H1 (cell line): Measurements from ENCODE around the gene CORO2B. TPM values are rescaled to one million over a fixed set of nuclear protein-coding genes. Genes with fewer than 3 reads are reported as not detected.

Source experiments
- CTCF ChIA-PET: fragments of 300-600 bp; sonication (Branson Sonifier 250); formaldehyde crosslinking; loops from one replicate; lab custom pipeline; 2021; ENCODE audit not compliant: partially characterized antibody; lab: Charles Lee
- POLR2A ChIA-PET: fragments of 300-600 bp; sonication (Branson Sonifier 250); formaldehyde crosslinking; loops from one replicate; lab custom pipeline; 2021; ENCODE audit warnings: inconsistent platforms; ENCODE audit not compliant: partially characterized antibody; lab: Charles Lee
- DNase-seq, 2 experiments: peaks; one replicate each; pipeline versions ENCODE4 v3.0.0 to v3.0.0-alpha.2; 2010 to 2022; ENCODE audit warnings: low spot score in 2 of 2, low read depth in 1 of 2, mixed read lengths in 1 of 2
- FAIRE-seq: peaks from 2 replicates; lab custom pipeline; 2011; peaks lifted over from hg19 to GRCh38; lab: Jason Lieb, UNC
- H2AFZ ChIP-seq: 2 replicates; pipeline ENCODE4 v1.8.1; 2012; ENCODE audit warnings: low read length, inconsistent platforms
- H2AK5ac ChIP-seq: 2 replicates; pipeline ENCODE4 v1.6.1; 2013; ENCODE audit warnings: low read depth, low read length
- H2BK120ac ChIP-seq: replicated peaks from 2 replicates; pipeline ENCODE3; 2013; ENCODE audit warnings: low read depth, low read length, inconsistent platforms
- H2BK12ac ChIP-seq: 2 replicates; pipeline ENCODE4 v1.6.1; 2013; ENCODE audit warnings: low read depth, low read length
- H2BK15ac ChIP-seq: 2 replicates; pipeline ENCODE4 v1.6.1; 2013; ENCODE audit warnings: low read length
- H2BK20ac ChIP-seq: 2 replicates; pipeline ENCODE4 v1.6.1; 2013; ENCODE audit warnings: low read length
- H2BK5ac ChIP-seq: 2 replicates; pipeline ENCODE4 v1.6.1; 2013; ENCODE audit warnings: low read depth, low read length
- H3K14ac ChIP-seq: 2 replicates; pipeline ENCODE4 v1.6.1; 2013; ENCODE audit warnings: inconsistent platforms; ENCODE audit not compliant: insufficient read length
- H3K18ac ChIP-seq: 2 replicates; pipeline ENCODE4 v1.6.1; 2013; ENCODE audit warnings: low read length; ENCODE audit errors: extremely low read depth
- H3K23ac ChIP-seq: 2 replicates; pipeline ENCODE4 v1.6.1; 2013; ENCODE audit warnings: inconsistent platforms; ENCODE audit not compliant: insufficient read length
- H3K23me2 ChIP-seq: 2 replicates; pipeline ENCODE4 v1.6.1; 2013; ENCODE audit warnings: low read depth, low read length
- H3K27ac ChIP-seq: 2 replicates; pipeline ENCODE4 v1.6.1; 2011; ENCODE audit warnings: low read depth, low read length, inconsistent platforms
- H3K27me3 ChIP-seq, 4 experiments: replicated peaks in 1 of 4; 1 replicate in 1 of 4; 2 replicates in 3 of 4; pipeline versions ENCODE4 v1.6.1 to v1.8.1; 2011 to 2013; ENCODE audit warnings: low read length in 3 of 4, mild to moderate bottlenecking in 3 of 4, inconsistent platforms in 2 of 4, mixed read lengths in 2 of 4, moderate library complexity in 1 of 4; ENCODE audit not compliant: control insufficient read depth in 3 of 4, insufficient read depth in 3 of 4; ENCODE audit errors: extremely low read depth in 1 of 4
- H3K36me3 ChIP-seq, 4 experiments: 2 replicates each; pipeline versions ENCODE4 v1.6.1 to v1.8.1; 2011 to 2013; ENCODE audit warnings: mild to moderate bottlenecking in 4 of 4, low read length in 3 of 4, moderate library complexity in 2 of 4, control low read depth in 1 of 4, inconsistent platforms in 1 of 4; ENCODE audit not compliant: insufficient read depth in 4 of 4, control insufficient read depth in 2 of 4
- H3K4ac ChIP-seq: replicated peaks from 2 replicates; pipeline ENCODE3; 2013; ENCODE audit warnings: low read length, low read depth, mixed read lengths, inconsistent platforms; ENCODE audit not compliant: insufficient read length
- H3K4me1 ChIP-seq, 4 experiments: replicated peaks in 1 of 4; 1 replicate in 1 of 4; 2 replicates in 3 of 4; pipeline versions ENCODE4 v1.6.1 to v1.8.1; 2011 to 2013; ENCODE audit warnings: low read length in 3 of 4, inconsistent platforms in 2 of 4, mixed read lengths in 1 of 4; ENCODE audit not compliant: insufficient read depth in 4 of 4, control insufficient read depth in 3 of 4
- H3K4me2 ChIP-seq, 2 experiments: 2 replicates each; pipeline versions ENCODE4 v1.6.1 to v1.8.1; 2011 to 2013; ENCODE audit warnings: low read depth in 2 of 2, low read length in 2 of 2, control low read depth in 1 of 2, inconsistent platforms in 1 of 2, mild to moderate bottlenecking in 1 of 2; ENCODE audit not compliant: insufficient read depth in 1 of 2
- H3K4me3 ChIP-seq, 4 experiments: fragments of 200-600, 300-600 bp in 1 of 4; sonication (generic), shearing (Covaris generic), sonication (Bioruptor Twin) in 1 of 4; 2 replicates each; pipeline versions ENCODE4 v1.5.1 to v1.8.1; 2011 to 2016; ENCODE audit warnings: low read length in 4 of 4, low read depth in 3 of 4, control low read depth in 2 of 4, inconsistent platforms in 2 of 4, mild to moderate bottlenecking in 2 of 4, mixed read lengths in 1 of 4, moderate library complexity in 1 of 4; ENCODE audit not compliant: insufficient read depth in 2 of 4; ENCODE audit errors: extremely low read depth in 1 of 4
- H3K56ac ChIP-seq: replicated peaks from 2 replicates; pipeline ENCODE3; 2013; ENCODE audit warnings: low read depth, mild to moderate bottlenecking, mixed read lengths, low read length, inconsistent platforms; ENCODE audit not compliant: insufficient read length
- H3K79me1 ChIP-seq: 2 replicates; pipeline ENCODE4 v1.6.1; 2013; ENCODE audit warnings: low read depth, low read length, control low read depth
- H3K79me2 ChIP-seq, 2 experiments: 2 replicates each; pipeline versions ENCODE4 v1.6.1 to v1.8.1; 2012 to 2013; ENCODE audit warnings: low read length in 2 of 2, mild to moderate bottlenecking in 2 of 2, inconsistent platforms in 1 of 2; ENCODE audit not compliant: insufficient read depth in 2 of 2, control insufficient read depth in 1 of 2
- H3K9ac ChIP-seq, 4 experiments: replicated peaks in 1 of 4; 1 replicate in 1 of 4; 2 replicates in 3 of 4; pipeline versions ENCODE4 v1.6.1 to v1.8.1; 2011 to 2013; ENCODE audit warnings: low read depth in 3 of 4, low read length in 3 of 4, control low read depth in 2 of 4, mild to moderate bottlenecking in 2 of 4, moderate library complexity in 2 of 4, inconsistent platforms in 1 of 4; ENCODE audit errors: extremely low read depth in 1 of 4
- H3K9me3 ChIP-seq, 2 experiments: 2 replicates each; pipeline versions ENCODE4 v1.6.1 to v1.8.1; 2012 to 2013; ENCODE audit warnings: mild to moderate bottlenecking in 2 of 2, moderate library complexity in 2 of 2, control low read depth in 1 of 2, inconsistent platforms in 1 of 2, low read depth in 1 of 2, low read length in 1 of 2, mixed read lengths in 1 of 2; ENCODE audit not compliant: insufficient read depth in 2 of 2
- H4K20me1 ChIP-seq, 2 experiments: replicated peaks in 1 of 2; 2 replicates each; pipeline versions ENCODE3 to v1.8.1; 2011 to 2013; ENCODE audit warnings: inconsistent platforms in 2 of 2, low read length in 2 of 2, mild to moderate bottlenecking in 1 of 2; ENCODE audit not compliant: insufficient read depth in 2 of 2, control insufficient read depth in 1 of 2
- H4K5ac ChIP-seq: 2 replicates; pipeline ENCODE4 v1.6.1; 2013; ENCODE audit warnings: low read length, low read depth, mixed read lengths, inconsistent platforms; ENCODE audit not compliant: insufficient read length
- H4K8ac ChIP-seq: 2 replicates; pipeline ENCODE4 v1.8.0; 2013; ENCODE audit warnings: mild to moderate bottlenecking, moderate library complexity, low read length, inconsistent platforms; ENCODE audit not compliant: insufficient read depth; ENCODE audit errors: extremely low read depth
- H4K91ac ChIP-seq: replicated peaks from 2 replicates; pipeline ENCODE3; 2013; ENCODE audit warnings: low read length, mixed read lengths, inconsistent platforms; ENCODE audit not compliant: insufficient read length
- BACH1 ChIP-seq: IDR thresholded peaks from 2 replicates; pipeline ENCODE4 v1.6.1; 2012; ENCODE audit warnings: low read length, improper control_type of control experiment
- CBX5 ChIP-seq: fragments of 300-800, 300-1000 bp; sonication (generic); IDR thresholded peaks from 2 replicates; pipeline ENCODE4 v1.7.1; 2016; ENCODE audit warnings: antibody characterized with exemption, low read length, low read depth
- HDAC6 ChIP-seq: IDR thresholded peaks from one replicate; pipeline ENCODE4 v1.7.1; 2012; ENCODE audit warnings: low read depth, mild to moderate bottlenecking, inconsistent platforms, low read length, moderate library complexity
- JUN ChIP-seq: IDR thresholded peaks from 2 replicates; pipeline ENCODE4 v1.6.1; 2011; ENCODE audit warnings: low read depth, mild to moderate bottlenecking, improper control_type of control experiment, low read length
- KDM1A ChIP-seq: fragments of 200-600, 300-600 bp; sonication (generic); IDR thresholded peaks from 2 replicates; pipeline ENCODE4 v1.7.1; 2016; ENCODE audit warnings: mild to moderate bottlenecking, low read length, borderline replicate concordance
- NRF1 ChIP-seq: IDR thresholded peaks from 2 replicates; pipeline ENCODE4 v1.6.1; 2011; ENCODE audit warnings: mild to moderate bottlenecking, low read depth, low read length, improper control_type of control experiment
- RNF2 ChIP-seq: fragments of 200-900, 300-1000 bp; sonication (generic); IDR thresholded peaks from 2 replicates; pipeline ENCODE4 v1.7.1; 2016; ENCODE audit warnings: borderline replicate concordance, low read depth, mild to moderate bottlenecking, antibody characterized with exemption, low read length; ENCODE audit not compliant: poor library complexity, severe bottlenecking; ENCODE audit errors: missing control alignments
- SIN3A ChIP-seq, 2 experiments: IDR thresholded peaks in 1 of 2; conservative IDR thresholded peaks in 1 of 2; 2 replicates each; pipeline ENCODE4 v1.6.1; 2011 to 2012; ENCODE audit warnings: low read length in 2 of 2, improper control_type of control experiment in 1 of 2, low read depth in 1 of 2, mild to moderate bottlenecking in 1 of 2
- SP2 ChIP-seq: IDR thresholded peaks from 2 replicates; pipeline ENCODE4 v1.6.1; 2012; ENCODE audit warnings: mild to moderate bottlenecking, low read length, inconsistent platforms
- TBP ChIP-seq: IDR thresholded peaks from 2 replicates; pipeline ENCODE4 v1.6.1; 2011; ENCODE audit warnings: low read depth, low read length, improper control_type of control experiment
- WGBS, 2 experiments: shearing (Covaris generic) in 1 of 2; methylation state at CpG; one replicate each; pipeline versions ENCODE4 v1.1.6 to v1.1.7; 2013 to 2015; ENCODE audit warnings: low lambda C conversion rate in 2 of 2, mixed read lengths in 2 of 2, inconsistent platforms in 1 of 2, low coverage in 1 of 2, missing lambda C conversion rate in 1 of 2; ENCODE audit not compliant: insufficient replicate concordance in 2 of 2, insufficient coverage in 1 of 2, insufficient read length in 1 of 2; ENCODE audit errors: extremely low coverage in 1 of 2, missing lambda C conversion rate in 1 of 2; 5-methylcytosine and 5-hydroxymethylcytosine counted together
- polyA plus RNA-seq, 7 experiments: library from polyadenylated mRNA; depleted of rRNA in 3 of 7; stranded (reverse) in 5 of 7; unstranded in 2 of 7; fragments of >200 nt in 5 of 7; fragments of 200-250 nt in 2 of 7; gene quantifications; 1 replicate in 5 of 7; 2 replicates in 1 of 7; 4 replicates in 1 of 7; pipeline versions ENCODE4 v1.2.1 to v1.2.3, GENCODE V29; 2011 to 2013; ENCODE audit warnings: missing spikeins in 2 of 7, mixed read lengths in 2 of 7
- total RNA-seq: library from RNA; stranded (reverse); fragmentation: NEBNext Ultra II Directional; extraction: Animal tissue kit (Norgen Biotek cat#: 25700); gene quantifications from 2 replicates; pipeline ENCODE4 v1.2.1, GENCODE V29; 2021
- TF ChIP-seq, protein P1 (sequence below): IDR thresholded peaks from 2 replicates; pipeline ENCODE4 v1.6.1; 2012; ENCODE audit warnings: inconsistent platforms
- TF ChIP-seq, protein P2 (sequence below): IDR thresholded peaks from 2 replicates; pipeline ENCODE4 v1.6.1; 2012; ENCODE audit warnings: low read length, inconsistent platforms

Gene CORO2B
- total and polyA plus RNA-seq, 2 of the 8 experiments (the other 6 are each of a cell fraction or from before 2014, with no cell fraction given), result 3.4 to 6.7 TPM

DNA sequence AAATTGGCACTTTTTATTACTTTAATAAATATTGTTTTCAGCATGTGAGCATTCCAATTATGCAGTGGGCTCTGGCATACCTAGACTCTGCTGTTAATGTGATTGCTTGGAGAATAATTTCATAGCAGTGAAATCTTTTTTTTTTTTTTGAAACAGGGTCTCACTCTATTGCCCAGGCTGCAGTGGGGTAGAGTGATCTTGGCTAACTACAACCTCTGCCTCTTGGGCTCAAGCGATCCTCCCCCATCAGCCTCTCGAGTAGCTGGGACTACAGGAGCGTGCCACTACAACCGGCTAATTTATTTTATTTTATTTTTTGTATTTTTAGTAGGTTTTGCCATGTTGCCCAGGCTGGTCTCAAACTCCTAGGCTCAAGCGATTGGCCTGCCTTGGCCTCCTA lies 14.6 kb upstream of the CORO2B start:
- Histone ChIP-seq H2BK5ac (no peak overlapping the region), H2AFZ (no peak overlapping the region), H2BK15ac (no peak overlapping the region), H3K79me1 (no peaks in the 10 kb centered on the region), H2BK120ac (no peak overlapping the region), H3K4me1 (peaks cover 2 to 19% (median 9%) of the 10 kb centered on the region in 4 experiments), H3K18ac (no peak overlapping the region), H3K4me3 (no peak overlapping the region), H4K5ac (no peak overlapping the region), H3K23ac (no peak overlapping the region), H3K23me2 (peaks cover 5% of the 10 kb centered on the region; the same call in 1 of the 2 replicates), H3K4ac (no peak overlapping the region), H2BK12ac (no peak overlapping the region), H3K14ac (no peak overlapping the region), H3K79me2 (no peaks in the 10 kb centered on the region), H3K56ac (no peak overlapping the region), H3K4me2 (no peak overlapping the region), H2BK20ac (no peak overlapping the region), H2AK5ac (no peak overlapping the region), H3K36me3 (no peaks in the 10 kb centered on the region), H4K8ac (no peak overlapping the region), H3K9me3 (no peaks in the 10 kb centered on the region), H4K20me1 (no peaks in the 10 kb centered on the region), H3K27me3 (no peaks in the 10 kb centered on the region; a peak in 1 of 7 replicates), H3K9ac (no peak overlapping the region), H4K91ac (no peak overlapping the region), H3K27ac (no peak overlapping the region)
- DNase-seq (no peak), FAIRE-seq (no peak)
- CTCF ChIA-PET, result interaction anchor here (1.0 to 6.5 kb wide), 8 partner anchors 10 to 111 kb away, joined by 3 to 101 read pairs (median 7); no protein-coding TSS in a partner anchor
- 84% methylated on average over 5 of the region's 5 CpGs; no CpG with 5 or more reads in 1 of the 2 experiments for WGBS, 2 experiments
- POLR2A ChIA-PET, result no interaction called here
- TF ChIP-seq SIN3A (conservative IDR thresholded peaks at IDR 0.05 in 1 of 2, IDR thresholded peaks at IDR 0.05 in 1 of 2; ENCODE audit: low read depth in 1 of 2, low read length in 2 of 2) (no peak), SP2 (no peak), RNF2 (no peak), JUN (no peak), NRF1 (no peak), KDM1A (no peak), CBX5 (no peak), BACH1 (no peak), HDAC6 (no peak), TBP (no peak)
- TF ChIP-seq, protein P1, sequence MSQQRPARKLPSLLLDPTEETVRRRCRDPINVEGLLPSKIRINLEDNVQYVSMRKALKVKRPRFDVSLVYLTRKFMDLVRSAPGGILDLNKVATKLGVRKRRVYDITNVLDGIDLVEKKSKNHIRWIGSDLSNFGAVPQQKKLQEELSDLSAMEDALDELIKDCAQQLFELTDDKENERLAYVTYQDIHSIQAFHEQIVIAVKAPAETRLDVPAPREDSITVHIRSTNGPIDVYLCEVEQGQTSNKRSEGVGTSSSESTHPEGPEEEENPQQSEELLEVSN, result no peak
- TF ChIP-seq, protein P2, sequence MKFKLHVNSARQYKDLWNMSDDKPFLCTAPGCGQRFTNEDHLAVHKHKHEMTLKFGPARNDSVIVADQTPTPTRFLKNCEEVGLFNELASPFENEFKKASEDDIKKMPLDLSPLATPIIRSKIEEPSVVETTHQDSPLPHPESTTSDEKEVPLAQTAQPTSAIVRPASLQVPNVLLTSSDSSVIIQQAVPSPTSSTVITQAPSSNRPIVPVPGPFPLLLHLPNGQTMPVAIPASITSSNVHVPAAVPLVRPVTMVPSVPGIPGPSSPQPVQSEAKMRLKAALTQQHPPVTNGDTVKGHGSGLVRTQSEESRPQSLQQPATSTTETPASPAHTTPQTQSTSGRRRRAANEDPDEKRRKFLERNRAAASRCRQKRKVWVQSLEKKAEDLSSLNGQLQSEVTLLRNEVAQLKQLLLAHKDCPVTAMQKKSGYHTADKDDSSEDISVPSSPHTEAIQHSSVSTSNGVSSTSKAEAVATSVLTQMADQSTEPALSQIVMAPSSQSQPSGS, result no peak
